Neuronal stem cell (in vitro differentiated cells): ENCODE measurements around the gene AKAP11.
A peak's percentile ranks its signal among the peaks of the same experiment; 100 is the strongest.

ENCODE experiments used
- DNase-seq: peaks from one replicate; pipeline ENCODE4 v3.0.0-alpha.2; 2013; ENCODE audit warnings: low spot score
- H2AFZ ChIP-seq: one replicate; pipeline ENCODE4 v1.6.1; 2013; ENCODE audit warnings: mild to moderate bottlenecking, low read length, inconsistent platforms
- H2AK5ac ChIP-seq: 2 replicates; pipeline ENCODE4 v1.6.1; 2013; ENCODE audit warnings: low read depth, mild to moderate bottlenecking, inconsistent platforms, low read length, moderate library complexity, mixed read lengths
- H2BK120ac ChIP-seq: 2 replicates; pipeline ENCODE4 v1.6.1; 2013; ENCODE audit warnings: low read depth, mild to moderate bottlenecking, inconsistent platforms, low read length, moderate library complexity, mixed read lengths
- H2BK12ac ChIP-seq: one replicate; pipeline ENCODE4 v1.6.1; 2013; ENCODE audit warnings: low read length, inconsistent platforms
- H2BK15ac ChIP-seq: 2 replicates; pipeline ENCODE4 v1.6.1; 2013; ENCODE audit warnings: mild to moderate bottlenecking, low read length, inconsistent platforms, mixed read lengths
- H2BK5ac ChIP-seq: one replicate; pipeline ENCODE4 v1.6.1; 2013; ENCODE audit warnings: inconsistent platforms, mild to moderate bottlenecking, low read length, moderate library complexity
- H3K14ac ChIP-seq: one replicate; pipeline ENCODE4 v1.6.1; 2013; ENCODE audit warnings: low read length, inconsistent platforms
- H3K18ac ChIP-seq: 2 replicates; pipeline ENCODE4 v1.6.1; 2013; ENCODE audit warnings: low read length, inconsistent platforms
- H3K23ac ChIP-seq: 2 replicates; pipeline ENCODE4 v1.6.1; 2013; ENCODE audit warnings: low read depth, mild to moderate bottlenecking, mixed read lengths, low read length, inconsistent platforms; ENCODE audit not compliant: poor library complexity
- H3K27ac ChIP-seq: replicated peaks from 3 replicates; pipeline ENCODE4 v1.5.1; 2013; ENCODE audit warnings: low read length, inconsistent platforms
- H3K27me3 ChIP-seq, 3 experiments: 2 replicates each; pipeline ENCODE4 v1.6.1; 2013; ENCODE audit warnings: low read length in 3 of 3, mild to moderate bottlenecking in 2 of 3, inconsistent platforms in 1 of 3, low read depth in 1 of 3, mixed read lengths in 1 of 3, moderate library complexity in 1 of 3; ENCODE audit not compliant: control insufficient read depth in 3 of 3, insufficient read depth in 3 of 3
- H3K36me3 ChIP-seq, 2 donors: replicated peaks in 1 of 2; 2 replicates each; pipeline ENCODE4 v1.6.1; 2013; ENCODE audit warnings: low read length in 2 of 2; ENCODE audit not compliant: control insufficient read depth in 2 of 2, insufficient read depth in 2 of 2
- H3K4ac ChIP-seq: 2 replicates; pipeline ENCODE4 v1.6.1; 2013; ENCODE audit warnings: inconsistent platforms, mild to moderate bottlenecking, low read length, moderate library complexity
- H3K4me1 ChIP-seq, 2 donors: 1 replicate in 1 of 2; 2 replicates in 1 of 2; pipeline ENCODE4 v1.6.1; 2013; ENCODE audit warnings: low read length in 2 of 2, low read depth in 1 of 2; ENCODE audit not compliant: control insufficient read depth in 2 of 2, insufficient read depth in 1 of 2
- H3K4me2 ChIP-seq: one replicate; pipeline ENCODE4 v1.6.1; 2013; ENCODE audit warnings: mild to moderate bottlenecking, low read length, inconsistent platforms; ENCODE audit not compliant: insufficient read depth, poor library complexity, severe bottlenecking
- H3K4me3 ChIP-seq, 2 donors: 2 replicates each; pipeline ENCODE4 v1.5.1; 2013; ENCODE audit warnings: low read length in 2 of 2, mild to moderate bottlenecking in 2 of 2, inconsistent platforms in 1 of 2, moderate library complexity in 1 of 2
- H3K79me1 ChIP-seq: one replicate; pipeline ENCODE4 v1.6.1; 2013; ENCODE audit warnings: low read depth, mild to moderate bottlenecking, inconsistent platforms, low read length, moderate library complexity
- H3K9ac ChIP-seq: one replicate; pipeline ENCODE4 v1.6.1; 2013; ENCODE audit warnings: mild to moderate bottlenecking, low read depth, low read length, inconsistent platforms; ENCODE audit not compliant: poor library complexity
- H3K9me3 ChIP-seq, 2 donors: replicated peaks in 1 of 2; 2 replicates each; pipeline versions ENCODE3 to v1.6.1; 2013; ENCODE audit warnings: low read length in 2 of 2, mild to moderate bottlenecking in 2 of 2, inconsistent platforms in 1 of 2, low read depth in 1 of 2, mixed read lengths in 1 of 2, moderate library complexity in 1 of 2; ENCODE audit not compliant: control insufficient read depth in 2 of 2, insufficient read depth in 1 of 2
- H4K8ac ChIP-seq: one replicate; pipeline ENCODE4 v1.6.1; 2013; ENCODE audit warnings: low read depth, mild to moderate bottlenecking, inconsistent platforms, low read length, moderate library complexity
- H4K91ac ChIP-seq: one replicate; pipeline ENCODE4 v1.6.1; 2013; ENCODE audit warnings: low read length, low read depth, mild to moderate bottlenecking, inconsistent platforms; ENCODE audit not compliant: poor library complexity
- WGBS, 2 donors: extraction: QIAGEN DNeasy Blood & Tissue Kit; methylation state at CpG; one replicate each; pipeline ENCODE4 v1.1.7; 2013; ENCODE audit warnings: missing lambda C conversion rate in 2 of 2, mixed read lengths in 1 of 2; ENCODE audit not compliant: insufficient read length in 2 of 2, insufficient replicate concordance in 1 of 2; ENCODE audit errors: extremely low coverage in 2 of 2; 5-methylcytosine and 5-hydroxymethylcytosine counted together

The AKAP11 gene

GRCh38 chr13:42333613-42334328 is 61.8 kb downstream of the AKAP11 start:
- Histone ChIP-seq H3K36me3 (no peaks in the 10 kb centered on the region), H3K9ac (no peak overlapping the region), H3K14ac (no peak overlapping the region), H4K91ac (peak overlapping the region; percentile 56), H3K4me2 (no peak overlapping the region), H3K23ac (no peak overlapping the region), H2BK15ac (peak overlapping the region; percentile 29), H3K27me3 (no peaks in the 10 kb centered on the region), H3K9me3 (no peaks in the 10 kb centered on the region), H2BK5ac (no peak overlapping the region), H3K4me3 (no peak overlapping the region), H3K4ac (no peak overlapping the region), H2AK5ac (no peak overlapping the region), H3K18ac (peak overlapping the region; percentile 45), H3K4me1 (peaks cover 0 to 5% of the 10 kb centered on the region in 2 donors), H3K27ac (no peak overlapping the region), H2AFZ (peak overlapping the region; percentile 64), H2BK120ac (no peak overlapping the region), H2BK12ac (no peak overlapping the region), H3K79me1 (no peaks in the 10 kb centered on the region), H4K8ac (no peak overlapping the region)
- no CpG with 5 or more reads among the region's 12 CpGs for WGBS, 2 donors
- DNase-seq = peak; percentile 38

GRCh38 chr13:42334329-42334706 is 62.4 kb downstream of the AKAP11 start:
- Histone ChIP-seq H3K27me3 (no peaks in the 10 kb centered on the region), H3K4ac (no peak overlapping the region), H2BK120ac (no peak overlapping the region), H3K18ac (peak overlapping the region; percentile 76), H4K91ac (no peak overlapping the region), H2BK5ac (no peak overlapping the region), H2AK5ac (no peak overlapping the region), H3K4me2 (no peak overlapping the region), H3K4me1 (peaks cover 0 to 5% of the 10 kb centered on the region in 2 donors), H2BK12ac (no peak overlapping the region), H3K79me1 (no peaks in the 10 kb centered on the region), H3K9ac (no peak overlapping the region), H3K23ac (no peak overlapping the region), H2AFZ (peak overlapping the region; percentile 64), H3K14ac (no peak overlapping the region), H3K4me3 (no peak overlapping the region), H3K27ac (no peak overlapping the region), H3K36me3 (no peaks in the 10 kb centered on the region), H3K9me3 (no peaks in the 10 kb centered on the region), H2BK15ac (no peak overlapping the region), H4K8ac (no peak overlapping the region)
- whole genome bisulfite sequencing, 2 donors = no CpG with 5 or more reads among the region's 6 CpGs
- no peak for DNase-seq

GRCh38 chr13:42337808-42338600 is 66.1 kb downstream of the AKAP11 start:
- no peak overlapping the region for H2BK15ac ChIP-seq
- no peak overlapping the region for H4K91ac ChIP-seq
- H4K8ac ChIP-seq = no peak overlapping the region
- no peak for DNase-seq
- H3K27me3 ChIP-seq = no peaks in the 10 kb centered on the region
- H2BK12ac ChIP-seq = no peak overlapping the region
- H2AFZ ChIP-seq = no peak overlapping the region
- H2BK120ac ChIP-seq = no peak overlapping the region
- no peak overlapping the region for H3K27ac ChIP-seq
- no peak overlapping the region for H3K23ac ChIP-seq
- H3K18ac ChIP-seq = no peak overlapping the region
- H2AK5ac ChIP-seq = no peak overlapping the region
- peaks cover 0 to 5% of the 10 kb centered on the region in 2 donors for H3K4me1 ChIP-seq
- H3K14ac ChIP-seq = no peak overlapping the region
- no peak overlapping the region for H3K4me3 ChIP-seq
- H3K36me3 ChIP-seq = no peaks in the 10 kb centered on the region
- no peak overlapping the region for H3K9ac ChIP-seq
- H3K79me1 ChIP-seq = no peaks in the 10 kb centered on the region
- H3K9me3 ChIP-seq = no peaks in the 10 kb centered on the region
- no CpG with 5 or more reads among the region's 7 CpGs for WGBS, 2 donors
- H3K4ac ChIP-seq = no peak overlapping the region
- H2BK5ac ChIP-seq = no peak overlapping the region
- no peak overlapping the region for H3K4me2 ChIP-seq

DNA sequence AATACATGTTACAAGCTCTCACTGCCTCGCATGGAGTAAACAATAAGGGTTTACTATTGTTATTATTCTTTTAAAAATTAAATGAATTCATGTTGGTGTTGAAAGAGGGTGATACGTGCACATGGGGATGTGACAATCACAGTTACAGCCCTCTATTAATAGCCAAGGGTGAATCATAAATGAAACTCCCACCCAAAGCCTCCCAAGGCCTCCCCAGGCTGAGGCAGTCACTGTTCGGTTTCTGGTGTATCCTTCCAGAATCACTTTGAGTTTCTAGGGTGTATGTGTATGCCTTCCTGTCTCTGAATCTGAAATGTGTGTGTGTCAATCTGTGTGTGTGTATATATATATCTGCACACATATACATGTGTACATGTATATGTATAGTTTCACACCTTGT is 73.4 kb downstream of the AKAP11 start:
- Histone ChIP-seq H2AK5ac (no peak overlapping the region), H3K4me2 (no peak overlapping the region), H3K27me3 (no peaks in the 10 kb centered on the region), H3K18ac (no peak overlapping the region), H3K4me1 (no peaks in the 10 kb centered on the region), H2BK120ac (no peak overlapping the region), H4K8ac (no peak overlapping the region), H2BK12ac (no peak overlapping the region), H3K9ac (no peak overlapping the region), H3K27ac (no peak overlapping the region), H3K36me3 (no peaks in the 10 kb centered on the region), H3K23ac (no peak overlapping the region), H3K79me1 (no peaks in the 10 kb centered on the region), H3K4ac (no peak overlapping the region), H2BK5ac (no peak overlapping the region), H2BK15ac (no peak overlapping the region), H3K14ac (no peak overlapping the region), H4K91ac (no peak overlapping the region), H3K4me3 (no peak overlapping the region), H2AFZ (no peak overlapping the region), H3K9me3 (no peaks in the 10 kb centered on the region)
- no peak for DNase-seq
- no CpG with 5 or more reads among the region's 3 CpGs for WGBS, 2 donors
